ENCODE measurements around the gene L3MBTL4.
"Not testable (repeated sequence)": the region's sequence is repeated elsewhere in the genome, so short reads cannot be mapped to it uniquely, and the experiment has no call there.

The L3MBTL4 gene

GRCh38 chr18:6156446-6156845, 258.3 kb downstream of the L3MBTL4 start:
- no peak overlapping the region for H3K4me3 ChIP-seq (ENCODE audit: low read depth, low read length)
- TF ChIP-seq CTCF (IDR thresholded peaks at IDR 0.05; ENCODE audit: borderline replicate concordance, insufficient read depth, low read depth, low read length), result no peak

- H3K4me3 ChIP-seq (ENCODE audit: low read depth, low read length), result no peak overlapping the region
- no peak for TF ChIP-seq CTCF (IDR thresholded peaks at IDR 0.05; ENCODE audit: borderline replicate concordance, insufficient read depth, low read depth, low read length)
Observed at GRCh38 chr18:6155707-6156106, 259.0 kb downstream of the L3MBTL4 start.

- TF ChIP-seq CTCF (IDR thresholded peaks at IDR 0.05; ENCODE audit: borderline replicate concordance, insufficient read depth, low read depth, low read length), result no peak
- H3K4me3 ChIP-seq (ENCODE audit: low read depth, low read length), result no peak overlapping the region
Observed at GRCh38 chr18:6150430-6150829, 264.3 kb downstream of the L3MBTL4 start.

- no peak overlapping the region for H3K4me3 ChIP-seq (ENCODE audit: low read depth, low read length)
- TF ChIP-seq CTCF (IDR thresholded peaks at IDR 0.05; ENCODE audit: borderline replicate concordance, insufficient read depth, low read depth, low read length), result no peak
Observed at GRCh38 chr18:6146307-6146661, 268.4 kb downstream of the L3MBTL4 start.

- TF ChIP-seq CTCF (IDR thresholded peaks at IDR 0.05; ENCODE audit: borderline replicate concordance, insufficient read depth, low read depth, low read length), result no peak
- no peak overlapping the region for H3K4me3 ChIP-seq (ENCODE audit: low read depth, low read length)
Observed at GRCh38 chr18:6145645-6146306, 268.9 kb downstream of the L3MBTL4 start.

- TF ChIP-seq CTCF (IDR thresholded peaks at IDR 0.05; ENCODE audit: borderline replicate concordance, insufficient read depth, low read depth, low read length), result no peak
- H3K4me3 ChIP-seq (ENCODE audit: low read depth, low read length), result no peak overlapping the region
Observed at GRCh38 chr18:6139007-6139406, 275.7 kb downstream of the L3MBTL4 start.

- H3K4me3 ChIP-seq (ENCODE audit: low read depth, low read length), result not testable (repeated sequence)
Observed at GRCh38 chr18:6135901-6136300, 278.8 kb downstream of the L3MBTL4 start.

- H3K4me3 ChIP-seq (ENCODE audit: low read depth, low read length), result not testable (repeated sequence)
Observed at GRCh38 chr18:6135029-6135428, 279.7 kb downstream of the L3MBTL4 start.
